ENCODE data around the gene KCNQ1OT1. TPM values are rescaled to one million over a fixed set of nuclear protein-coding genes. Genes with fewer than 3 reads are reported as not detected.
A peak's percentile ranks its signal among the peaks of the same experiment; 100 is the strongest.

Gene KCNQ1OT1
- total and polyA plus RNA-seq, 10 donors: 0.02 to 3.1 (median 1.7) TPM

GRCh38 chr11:2703363-2704141 lies 3.8 kb upstream of the KCNQ1OT1 start:
- no peaks in the 10 kb centered on the region for H3K36me3 ChIP-seq
- 39 to 55% (median 49%) methylated on average over 13 to 16 of the region's 16 CpGs for WGBS, 5 donors
- H3K9me3 ChIP-seq: peaks cover 0 to 10% (median 4%) of the 10 kb centered on the region in 8 donors
- no peak overlapping the region for H3K4me3 ChIP-seq
- no peaks in the 10 kb centered on the region for H3K27me3 ChIP-seq (replicated peaks in 1 of 7)
- peaks cover 0 to 37% (median 12%) of the 10 kb centered on the region in 6 donors for H3K4me1 ChIP-seq
- TF ChIP-seq CTCF (IDR thresholded peaks at IDR 0.05 in 8 of 11, conservative IDR thresholded peaks at IDR 0.05 in 3 of 11): no peak
- TF ChIP-seq POLR2A (IDR thresholded peaks at IDR 0.05): no peak
- no peak for TF ChIP-seq POLR2AphosphoS5 (IDR thresholded peaks at IDR 0.05)
- peak; percentile 64 for DNase-seq
- intact Hi-C loops (cut with DNase I; ENCODE audit: low total_unique reads): no loop called here
- no peak overlapping the region for H3K27ac ChIP-seq

GRCh38 chr11:2702771-2703362 lies 3.1 kb upstream of the KCNQ1OT1 start:
- no peaks in the 10 kb centered on the region for H3K36me3 ChIP-seq
- H3K4me1 ChIP-seq: peaks cover 0 to 40% (median 13%) of the 10 kb centered on the region in 6 donors
- no peak for TF ChIP-seq POLR2AphosphoS5 (IDR thresholded peaks at IDR 0.05)
- no peak for TF ChIP-seq POLR2A (IDR thresholded peaks at IDR 0.05)
- no peak for TF ChIP-seq CTCF (IDR thresholded peaks at IDR 0.05 in 8 of 11, conservative IDR thresholded peaks at IDR 0.05 in 3 of 11)
- peaks cover 0 to 10% (median 4%) of the 10 kb centered on the region in 8 donors for H3K9me3 ChIP-seq
- peak; percentile 66 for DNase-seq
- 69 to 87% (median 75%) methylated on average over 17 of the region's 17 CpGs for WGBS, 5 donors
- intact Hi-C loops (cut with DNase I; ENCODE audit: low total_unique reads): no loop called here
- no peak overlapping the region for H3K4me3 ChIP-seq
- no peaks in the 10 kb centered on the region for H3K27me3 ChIP-seq (replicated peaks in 1 of 7)
- no peak overlapping the region for H3K27ac ChIP-seq

- peak; percentile 42 for DNase-seq
- Histone ChIP-seq H3K36me3 (no peaks in the 10 kb centered on the region), H3K27me3 (replicated peaks in 1 of 7) (no peaks in the 10 kb centered on the region), H3K4me3 (no peak overlapping the region), H3K4me1 (peaks cover 0 to 47% (median 13%) of the 10 kb centered on the region in 6 donors), H3K9me3 (peaks cover 0 to 10% (median 4%) of the 10 kb centered on the region in 8 donors), H3K27ac (no peak overlapping the region)
- TF ChIP-seq POLR2A (IDR thresholded peaks at IDR 0.05): no peak
- no peak for TF ChIP-seq POLR2AphosphoS5 (IDR thresholded peaks at IDR 0.05)
- no peak for TF ChIP-seq CTCF (IDR thresholded peaks at IDR 0.05 in 8 of 11, conservative IDR thresholded peaks at IDR 0.05 in 3 of 11)
- intact Hi-C loops (cut with DNase I; ENCODE audit: low total_unique reads): no loop called here
- WGBS, 5 donors: 91 to 97% (median 94%) methylated on average over 5 of the region's 5 CpGs
Measured at GRCh38 chr11:2701898-2702434, 2.2 kb upstream of the KCNQ1OT1 start.

GRCh38 chr11:2701230-2701629 lies 1.4 kb upstream of the KCNQ1OT1 start:
- Histone ChIP-seq H3K27me3 (replicated peaks in 1 of 7) (no peaks in the 10 kb centered on the region), H3K27ac (peak overlapping the region in 6 of 8 donors; percentile 89 to 95 (median 93)), H3K4me1 (peaks cover 0 to 51% (median 13%) of the 10 kb centered on the region in 6 donors), H3K4me3 (no peak overlapping the region), H3K9me3 (peaks cover 0 to 8% (median 3%) of the 10 kb centered on the region in 8 donors), H3K36me3 (no peaks in the 10 kb centered on the region)
- intact Hi-C loops (cut with DNase I; ENCODE audit: low total_unique reads): no loop called here
- peak; percentile 71 for DNase-seq
- no peak for TF ChIP-seq POLR2A (IDR thresholded peaks at IDR 0.05)
- TF ChIP-seq CTCF (IDR thresholded peaks at IDR 0.05 in 8 of 11, conservative IDR thresholded peaks at IDR 0.05 in 3 of 11): no peak
- no peak for TF ChIP-seq POLR2AphosphoS5 (IDR thresholded peaks at IDR 0.05)
- WGBS, 5 donors: 85 to 91% (median 89%) methylated on average over 7 of the region's 7 CpGs
